HepG2 (cell line): ENCODE measurements around the gene FCGR1A. TPM values are rescaled to one million over a fixed set of nuclear protein-coding genes. Genes with fewer than 3 reads are reported as not detected.
"Not testable (repeated sequence)": the region's sequence is repeated elsewhere in the genome, so short reads cannot be mapped to it uniquely, and the experiment has no call there.

ENCODE experiments used
- ATAC-seq: fragments of 200-7000 bp; cut with Tn5 transposase; 3 replicates; pipeline ENCODE4 v1.9.1; 2020; ENCODE audit warnings: mild to moderate bottlenecking, moderate library complexity
- BruUV-seq: library from RNA; stranded (reverse); fragments of 400-500 nt; replicated peaks from 2 replicates; lab custom pipeline; 2021; lab: Mats Ljungman, UMichigan
- CTCF ChIA-PET: fragments of 300-600 bp; formaldehyde crosslinking; extraction: SDS; loops from one replicate; lab custom pipeline; 2021; ENCODE audit warnings: low total read pairs, inconsistent platforms, low intra/inter-chr PET ratio; lab: Yijun Ruan, JAX
- POLR2A ChIA-PET: fragments of 350-600 bp; sonication (Branson Sonifier 250); formaldehyde crosslinking; loops from one replicate; lab custom pipeline; 2020; ENCODE audit warnings: antibody characterized with exemption, inconsistent platforms; lab: Yijun Ruan, JAX
- DNase-seq: peaks from one replicate; pipeline ENCODE4 v3.0.0-alpha.2; 2015; ENCODE audit warnings: low spot score
- FAIRE-seq: peaks from 3 replicates; lab custom pipeline; 2011; peaks lifted over from hg19 to GRCh38; lab: Jason Lieb, UNC
- H2AFZ ChIP-seq: one replicate; pipeline ENCODE4 v1.6.1; 2011; ENCODE audit warnings: low read length, inconsistent platforms
- H3K27ac ChIP-seq: fragments of 300-600 bp; 3 replicates; pipeline ENCODE4 v1.8.0; 2011; ENCODE audit warnings: mixed run types, mild to moderate bottlenecking, mixed read lengths, low read length, inconsistent platforms; ENCODE audit not compliant: insufficient read depth; ENCODE audit errors: extremely low read length
- H3K27me3 ChIP-seq, 2 experiments: fragments of 200-600 bp in 1 of 2; 2 replicates in 1 of 2; 3 replicates in 1 of 2; pipeline versions ENCODE4 v1.6.0 to v1.8.0; 2011; ENCODE audit warnings: low read length in 2 of 2, mild to moderate bottlenecking in 2 of 2, moderate library complexity in 2 of 2, inconsistent platforms in 1 of 2; ENCODE audit not compliant: insufficient read depth in 2 of 2, control insufficient read depth in 1 of 2
- H3K36me3 ChIP-seq, 2 experiments: fragments of 200-600 bp in 1 of 2; replicated peaks in 1 of 2; 2 replicates in 1 of 2; 3 replicates in 1 of 2; pipeline versions ENCODE4 v1.5.1 to v1.8.0; 2011; ENCODE audit warnings: low read length in 2 of 2, inconsistent platforms in 1 of 2; ENCODE audit not compliant: insufficient read depth in 2 of 2, control insufficient read depth in 1 of 2
- H3K4me1 ChIP-seq: 2 replicates; pipeline ENCODE4 v1.5.1; 2012; ENCODE audit warnings: low read length, inconsistent platforms; ENCODE audit not compliant: insufficient read depth
- H3K4me2 ChIP-seq: 2 replicates; pipeline ENCODE4 v1.6.0; 2011; ENCODE audit warnings: low read depth, low read length, inconsistent platforms
- H3K4me3 ChIP-seq, 3 experiments: fragments of 200-600 bp in 1 of 3; sonication (generic), shearing (Covaris generic) in 1 of 3; replicated peaks in 1 of 3; 2 replicates each; pipeline ENCODE4 v1.5.1; 2011 to 2016; ENCODE audit warnings: low read length in 3 of 3, inconsistent platforms in 2 of 3, low read depth in 2 of 3, mild to moderate bottlenecking in 2 of 3, control low read depth in 1 of 3, mixed read lengths in 1 of 3; ENCODE audit not compliant: insufficient read depth in 1 of 3
- H3K79me2 ChIP-seq: one replicate; pipeline ENCODE4 v1.6.1; 2011; ENCODE audit warnings: low read length, inconsistent platforms; ENCODE audit not compliant: insufficient read depth
- H3K9ac ChIP-seq: 2 replicates; pipeline ENCODE4 v1.6.0; 2011; ENCODE audit warnings: mild to moderate bottlenecking, low read depth, low read length, inconsistent platforms; ENCODE audit not compliant: insufficient read depth
- H3K9me3 ChIP-seq: 2 replicates; pipeline ENCODE4 v1.5.1; 2012; ENCODE audit warnings: mild to moderate bottlenecking, low read length
- H4K20me1 ChIP-seq: 2 replicates; pipeline ENCODE4 v1.6.0; 2011; ENCODE audit warnings: inconsistent platforms, mild to moderate bottlenecking, low read length, moderate library complexity; ENCODE audit not compliant: insufficient read depth
- WGBS: methylation state at CpG from one replicate; pipeline ENCODE4 v1.1.6; 2017; ENCODE audit warnings: low lambda C conversion rate; 5-methylcytosine and 5-hydroxymethylcytosine counted together
- in situ Hi-C: cut with HindIII; loops from 2 replicates; pipeline ENCODE4 v1.10.0; 2017; ENCODE audit warnings: low pct_unique_long_range_greater_than_20kb; ENCODE audit not compliant: extremely low pct_ligation_motif_present
- intact Hi-C: fragments of 100-400 bp; cut with micrococcal nuclease; formaldehyde crosslinking; loops from one replicate; pipeline ENCODE4 v1.10.0; 2022; ENCODE audit not compliant: unreplicated experiment
- polyA plus RNA-seq, 8 experiments: library from polyadenylated mRNA; depleted of rRNA in 3 of 8; stranded (reverse) in 7 of 8; unstranded in 1 of 8; fragments of >200 nt; fragmentation: Illumina TruSeq in 4 of 8; extraction: Trizol in 4 of 8; gene quantifications; 2 replicates each; pipeline versions ENCODE4 v1.2.1 to v1.2.3, GENCODE V29; 2011 to 2016; ENCODE audit warnings: low read depth in 4 of 8, missing spikeins in 1 of 8, mixed read lengths in 1 of 8; ENCODE audit not compliant: insufficient read depth in 1 of 8
- total RNA-seq, 5 experiments: library from RNA; depleted of rRNA; stranded (reverse); fragments of >200 nt; fragmentation: Illumina TruSeq; extraction: Trizol; gene quantifications; 2 replicates each; pipeline ENCODE4 v1.2.3, GENCODE V29; 2016; ENCODE audit warnings: low read depth in 1 of 5

The FCGR1A gene
- total and polyA plus RNA-seq, 2 of the 13 experiments (the other 11 are each of a cell fraction or from before 2014, with no cell fraction given): not detected

DNA sequence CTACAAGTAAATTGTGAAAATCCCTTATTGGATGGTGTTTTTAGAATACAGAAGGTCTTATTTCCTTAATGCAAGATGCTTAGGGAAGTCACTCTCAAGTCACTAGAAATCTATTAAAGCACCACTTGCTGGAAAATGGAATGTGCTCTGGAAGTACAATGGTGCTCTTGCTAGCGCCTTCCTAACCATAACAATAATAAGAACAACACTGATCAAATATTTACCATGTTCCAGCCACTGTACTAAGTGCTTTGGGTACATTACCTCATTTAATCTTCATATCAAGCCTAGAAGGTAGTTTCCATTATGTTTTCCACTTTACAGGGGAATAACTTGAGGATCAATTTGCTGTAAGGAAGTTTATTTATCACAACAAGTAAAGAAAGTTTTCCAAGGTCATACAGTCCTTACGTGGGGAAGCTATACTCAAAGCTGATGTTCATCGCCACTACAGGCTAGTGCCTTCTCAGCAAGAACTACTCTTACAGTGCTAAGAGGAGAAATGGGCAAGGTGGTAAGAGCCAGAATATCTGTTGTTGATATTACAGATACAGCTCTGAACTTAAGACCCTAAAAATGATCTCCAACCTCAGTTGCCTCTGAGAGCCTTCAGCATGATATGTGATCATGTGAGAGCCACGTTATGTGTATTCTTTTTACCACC, 22.1 kb downstream of the FCGR1A start:
- CTCF ChIA-PET, H3K27ac ChIP-seq, in situ Hi-C loops: not testable (repeated sequence)

DNA sequence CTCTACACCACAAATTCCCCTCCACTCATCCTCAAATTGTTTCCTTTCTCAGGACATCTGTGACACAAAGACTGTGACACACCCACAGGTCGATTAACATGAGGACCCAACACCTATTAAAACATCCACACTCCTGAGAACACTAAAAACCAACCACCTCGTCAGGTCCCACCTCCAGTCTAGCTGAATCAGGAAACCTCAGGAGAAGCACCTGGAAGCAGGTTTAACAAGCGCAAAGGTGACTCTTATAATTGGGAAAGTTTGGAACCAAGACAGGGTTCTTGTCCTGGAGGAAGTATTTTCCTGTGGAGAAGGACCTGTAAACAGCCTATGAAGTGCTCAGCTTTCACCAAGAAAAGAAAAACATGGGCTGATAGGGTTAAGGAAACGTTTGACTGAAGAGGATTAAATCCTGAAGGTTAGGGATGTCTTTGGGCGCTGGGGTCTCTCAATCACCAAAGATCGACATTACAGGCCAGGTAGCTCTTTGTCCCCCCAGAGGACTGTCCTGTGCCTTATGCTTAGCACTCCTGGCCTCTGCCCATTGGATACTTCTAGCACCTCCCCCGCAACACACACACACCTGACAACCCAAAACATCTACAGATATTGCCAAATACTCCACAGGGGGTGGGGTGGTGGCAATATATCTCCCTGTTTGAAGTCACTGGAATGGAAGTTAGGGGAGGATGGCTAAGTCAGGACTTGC, 28.4 kb downstream of the FCGR1A start:
- H3K9ac ChIP-seq, H3K9me3 ChIP-seq, POLR2A ChIA-PET, H3K27me3 ChIP-seq, BruUV-seq, H2AFZ ChIP-seq, H3K4me1 ChIP-seq, FAIRE-seq, in situ Hi-C loops, H3K36me3 ChIP-seq, intact Hi-C loops, H3K4me2 ChIP-seq, H3K27ac ChIP-seq, H4K20me1 ChIP-seq, DNase-seq, CTCF ChIA-PET, H3K79me2 ChIP-seq, H3K4me3 ChIP-seq: not testable (repeated sequence)
- ATAC-seq: peak; percentile 34
- WGBS: 40% methylated on average over 7 of the region's 7 CpGs

More for the DNA sequence above, 22.1 kb downstream of the FCGR1A start:
- WGBS: 15% methylated on average over 2 of the region's 4 CpGs
- POLR2A ChIA-PET, H3K4me3 ChIP-seq, H3K9ac ChIP-seq, BruUV-seq, DNase-seq, intact Hi-C loops, H3K27me3 ChIP-seq, H3K36me3 ChIP-seq, ATAC-seq, H3K9me3 ChIP-seq, H2AFZ ChIP-seq, H3K4me1 ChIP-seq, H4K20me1 ChIP-seq, H3K79me2 ChIP-seq, FAIRE-seq, H3K4me2 ChIP-seq: not testable (repeated sequence)
